Adrenal gland (tissue), 12 donors: ENCODE measurements around the gene CFAP20. TPM values are rescaled to one million over a fixed set of nuclear protein-coding genes. Genes with fewer than 3 reads are reported as not detected.

Experiments used
- DNase-seq, 7 donors: peaks; one replicate each; pipeline ENCODE4 v3.0.0-alpha.2; 2019 to 2020
- H3K27ac ChIP-seq, 5 donors: fragments of 200-600 bp; sonication (generic) in 4 of 5; 1 replicate in 3 of 5; 2 replicates in 2 of 5; pipeline versions ENCODE4 v1.5.1 to v1.8.0; 2016 to 2020; ENCODE audit warnings: mild to moderate bottlenecking in 1 of 5
- H3K27me3 ChIP-seq: fragments of 200-600 bp; 2 replicates; pipeline ENCODE4 v1.8.0; 2021
- H3K36me3 ChIP-seq, 2 donors: fragments of 200-600 bp; replicated peaks in 1 of 2; 1 replicate in 1 of 2; 2 replicates in 1 of 2; pipeline versions ENCODE4 v1.5.1 to v1.8.0; 2018 to 2022
- H3K4me1 ChIP-seq, 2 donors: fragments of 200-600 bp; replicated peaks in 1 of 2; 1 replicate in 1 of 2; 2 replicates in 1 of 2; pipeline versions ENCODE4 v1.5.1 to v1.8.0; 2018 to 2021
- H3K4me3 ChIP-seq, 4 donors: fragments of 200-600 bp; sonication (generic) in 3 of 4; one replicate each; pipeline ENCODE4 v1.5.1; 2016 to 2018
- H3K9me3 ChIP-seq, 3 donors: fragments of 200-600 bp; sonication (generic) in 1 of 3; replicated peaks in 1 of 3; 1 replicate in 2 of 3; 2 replicates in 1 of 3; pipeline versions ENCODE4 v1.5.1 to v1.8.0; 2016 to 2021
- CTCF ChIP-seq, 6 experiments: fragments of 450-650 bp in 4 of 6; fragments of 200-600 bp in 2 of 6; sonication (generic) in 1 of 6; IDR thresholded peaks; 1 replicate in 5 of 6; 2 replicates in 1 of 6; pipeline versions ENCODE4 v1.5.1 to v1.8.0; 2016 to 2021; ENCODE audit warnings: antibody characterized with exemption in 6 of 6, mild to moderate bottlenecking in 2 of 6, moderate library complexity in 1 of 6
- POLR2A ChIP-seq, 2 donors: fragments of 450-650 bp; IDR thresholded peaks; one replicate each; pipeline ENCODE4 v1.6.1; 2017; ENCODE audit warnings: antibody characterized with exemption in 2 of 2, mild to moderate bottlenecking in 2 of 2, moderate library complexity in 1 of 2
- WGBS, 4 donors: extraction: QIAGEN DNeasy Blood & Tissue Kit in 2 of 4; methylation state at CpG; one replicate each; pipeline versions ENCODE4 v1.1.5 to v1.1.7; 2013 to 2017; 5-methylcytosine and 5-hydroxymethylcytosine counted together
- intact Hi-C, 2 donors: fragments of 100-400 bp; cut with DNase I; formaldehyde crosslinking; loops; one replicate each; pipeline versions ENCODE4 v1.14.1 to v1.15.0; 2022 to 2023
- polyA plus RNA-seq, 3 donors: library from polyadenylated mRNA; stranded (reverse); fragments of 200-250 nt in 2 of 3; fragments of 350-450 nt in 1 of 3; fragmentation: Illumina TruSeq in 1 of 3; extraction: RNeasy Lipid Tissue Mini Kit (QIAGEN cat#74804) in 1 of 3; gene quantifications; one replicate each; pipeline ENCODE4 v1.2.3, GENCODE V29; 2013 to 2014
- total RNA-seq, 9 donors: library from RNA; depleted of rRNA in 4 of 9; stranded (reverse); fragments of >200 nt in 4 of 9; fragments of 120-200 nt in 1 of 9; fragmentation: NEBNext Ultra II Directional in 1 of 9; extraction: Animal tissue kit (Norgen Biotek cat#: 25700) in 1 of 9; gene quantifications; one replicate each; pipeline versions ENCODE4 v1.1.0 to v1.2.4, GENCODE V29; 2013 to 2023
- donor health status: healthy with polysubstance abuse.
- donor health status: Bipolar disorder and iron deficiency.
- donor health status: DM: yes; HTN: yes; CAD: no.
- donor health status: DM: no; HTN: no; CAD: no.
- donor health status: DM: no; HTN: no; CAD: no.
- donor health status: DM: yes; HTN: yes; CAD: no.

CFAP20 gene
- total and polyA plus RNA-seq, 12 donors: 17.1 to 73.3 (median 33.4) TPM

- 57 to 91% (median 79%) methylated on average over 1 of the region's 1 CpG for WGBS, 4 donors
These were observed 19.3 kb upstream of the CFAP20 start for GRCh38 chr16:58148526-58148925.

GRCh38 chr16:58148099-58148498 is 18.9 kb upstream of the CFAP20 start:
- Histone ChIP-seq H3K4me1 (no peaks in the 10 kb centered on the region), H3K36me3 (no peaks in the 10 kb centered on the region), H3K27me3 (no peaks in the 10 kb centered on the region), H3K4me3 (no peak overlapping the region), H3K27ac (no peak overlapping the region), H3K9me3 (no peaks in the 10 kb centered on the region)
- intact Hi-C loops: no loop called here
- 89 to 97% (median 94%) methylated on average over 2 of the region's 2 CpGs for WGBS, 4 donors
- DNase-seq: no peak
- no peak for TF ChIP-seq CTCF (IDR thresholded peaks at IDR 0.05)

More at GRCh38 chr16:58148526-58148925, 19.3 kb upstream of the CFAP20 start:
- Histone ChIP-seq H3K27me3 (no peaks in the 10 kb centered on the region), H3K27ac (no peak overlapping the region), H3K4me3 (no peak overlapping the region), H3K9me3 (no peaks in the 10 kb centered on the region), H3K4me1 (no peaks in the 10 kb centered on the region), H3K36me3 (no peaks in the 10 kb centered on the region)
- DNase-seq: no peak
- intact Hi-C loops: no loop called here
- TF ChIP-seq POLR2A (IDR thresholded peaks at IDR 0.05): no peak
- TF ChIP-seq CTCF (IDR thresholded peaks at IDR 0.05): no peak

DNA sequence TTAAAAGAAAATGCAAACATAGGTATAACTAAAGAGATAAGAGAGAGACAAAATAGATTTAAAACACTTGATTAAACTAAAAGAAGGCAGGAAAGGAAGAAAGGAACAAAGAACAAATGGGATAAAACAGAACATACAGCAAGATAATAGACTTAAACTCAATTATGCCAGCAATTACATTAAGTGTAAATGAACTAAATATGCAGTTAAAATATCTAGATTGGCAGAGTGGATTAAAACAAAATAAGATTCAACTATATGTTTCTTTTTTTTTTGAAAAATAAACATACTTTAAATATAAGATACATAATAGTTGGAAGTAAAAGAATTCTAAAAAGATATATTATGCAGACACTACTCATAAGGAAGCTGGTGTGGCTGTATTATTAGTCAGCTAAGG is 9.7 kb upstream of the CFAP20 start:
- Histone ChIP-seq H3K9me3 (peaks cover 0 to 5% (median 0%) of the 10 kb centered on the region in 3 donors), H3K27ac (no peak overlapping the region), H3K27me3 (no peaks in the 10 kb centered on the region), H3K36me3 (no peaks in the 10 kb centered on the region), H3K4me1 (no peaks in the 10 kb centered on the region), H3K4me3 (no peak overlapping the region)
- intact Hi-C loops: no loop called here
- TF ChIP-seq CTCF (IDR thresholded peaks at IDR 0.05) (no peak), POLR2A (IDR thresholded peaks at IDR 0.05) (no peak)
- DNase-seq: no peak

DNA sequence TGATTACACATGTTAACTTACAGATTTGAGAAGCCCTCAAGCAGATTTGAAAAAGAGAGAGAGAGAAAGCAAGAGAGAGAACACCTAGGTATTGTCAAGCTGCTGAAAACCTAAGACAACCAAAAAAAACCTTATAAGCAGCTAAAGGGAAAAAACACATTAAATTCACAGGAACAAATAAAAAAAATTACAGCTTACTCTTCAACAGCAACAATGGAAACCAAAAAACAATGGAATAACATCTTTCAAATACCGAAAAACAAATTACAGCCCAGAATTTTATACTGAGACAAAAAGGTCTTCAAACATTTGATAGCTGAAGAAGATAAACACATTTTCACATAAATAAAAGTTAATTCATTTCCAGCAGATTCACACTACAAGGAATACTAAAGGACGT is 8.4 kb upstream of the CFAP20 start:
- Histone ChIP-seq H3K9me3 (peaks cover 0 to 5% (median 0%) of the 10 kb centered on the region in 3 donors), H3K4me1 (no peaks in the 10 kb centered on the region), H3K36me3 (no peaks in the 10 kb centered on the region), H3K27ac (no peak overlapping the region), H3K27me3 (no peaks in the 10 kb centered on the region), H3K4me3 (no peak overlapping the region)
- no peak for DNase-seq
- intact Hi-C loops: no loop called here
- WGBS, 4 donors: 62 to 95% (median 86%) methylated on average over 2 of the region's 2 CpGs
- TF ChIP-seq POLR2A (IDR thresholded peaks at IDR 0.05): no peak
- TF ChIP-seq CTCF (IDR thresholded peaks at IDR 0.05): no peak
